ENCODE measurements around the gene RAB7B. TPM values are rescaled to one million over a fixed set of nuclear protein-coding genes. Genes with fewer than 3 reads are reported as not detected.

RAB7B gene
- total RNA-seq, 1 donor from 2014 or later = not detected

- peaks cover 17% of the 10 kb centered on the region for H3K27me3 Mint-ChIP-seq (ENCODE audit: insufficient read depth, low read depth)
- no peaks in the 10 kb centered on the region for H3F3A ChIP-seq (ENCODE audit: low read depth)
- H3K36me3 Mint-ChIP-seq = no peaks in the 10 kb centered on the region
- TF ChIP-seq EZH2 (IDR thresholded peaks at IDR 0.05) (no peak), CTCF (IDR thresholded peaks at IDR 0.05) (no peak), EZH2phosphoT487 (IDR thresholded peaks at IDR 0.05) (no peak)
- no peak for DNase-seq (ENCODE audit: low spot score)
- H3K4me1 Mint-ChIP-seq = peaks cover 32% of the 10 kb centered on the region
- H3K9me3 Mint-ChIP-seq = no peaks in the 10 kb centered on the region
- no peak overlapping the region for H3K9ac ChIP-seq
- no peak overlapping the region for H3K27ac Mint-ChIP-seq
- H3K27ac ChIP-seq = no peak overlapping the region
- no peaks in the 10 kb centered on the region for H4K20me1 ChIP-seq (ENCODE audit: low read depth)
- no peak overlapping the region for H3K4me3 ChIP-seq
- no peaks in the 10 kb centered on the region for H3K79me2 ChIP-seq (ENCODE audit: low read depth)
- peaks cover 30% of the 10 kb centered on the region for H3K4me1 ChIP-seq
- no peak overlapping the region for H3K4me2 ChIP-seq
- H3K36me3 ChIP-seq = no peaks in the 10 kb centered on the region
- H3K9me3 ChIP-seq (ENCODE audit: low read depth) = no peaks in the 10 kb centered on the region
- H2AFZ ChIP-seq (replicated peaks) = no peak overlapping the region
- H3K4me3 Mint-ChIP-seq = no peak overlapping the region
- no peaks in the 10 kb centered on the region for H3K27me3 ChIP-seq
Measured at GRCh38 chr1:205942631-205943159, 60.5 kb downstream of the RAB7B start.

DNA sequence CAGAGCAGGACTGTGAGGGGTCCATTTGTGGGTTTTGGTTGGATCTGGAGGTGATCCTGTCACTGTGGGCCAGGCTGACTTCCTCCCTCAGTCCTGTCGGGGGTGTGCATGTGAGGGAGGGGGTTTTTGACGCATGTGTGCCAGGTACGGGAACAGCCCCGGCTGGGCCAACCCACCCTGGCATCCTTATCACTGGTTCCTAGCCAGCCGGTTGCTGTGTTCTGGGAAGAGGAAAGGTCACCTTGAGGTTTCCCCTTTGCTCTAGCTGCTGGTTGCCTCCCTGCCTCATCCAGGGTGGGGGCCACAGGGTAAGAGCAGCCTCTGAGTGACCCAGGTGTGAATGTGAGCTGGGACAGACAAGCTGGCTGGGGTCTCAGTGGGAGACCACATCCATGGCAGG, 62.5 kb downstream of the RAB7B start:
- Histone ChIP-seq H3K9me3 (ENCODE audit: low read depth) (no peaks in the 10 kb centered on the region), H4K20me1 (ENCODE audit: low read depth) (no peaks in the 10 kb centered on the region), H3K36me3 (no peaks in the 10 kb centered on the region), H3K27ac (no peak overlapping the region), H3K4me1 (peaks cover 30% of the 10 kb centered on the region), H3K4me3 (no peak overlapping the region), H3K4me2 (no peak overlapping the region), H3K79me2 (ENCODE audit: low read depth) (no peaks in the 10 kb centered on the region), H2AFZ (replicated peaks) (no peak overlapping the region), H3F3A (ENCODE audit: low read depth) (no peaks in the 10 kb centered on the region), H3K9ac (no peak overlapping the region), H3K27me3 (no peaks in the 10 kb centered on the region)
- DNase-seq (ENCODE audit: low spot score) = no peak
- TF ChIP-seq EZH2 (IDR thresholded peaks at IDR 0.05) (no peak), EZH2phosphoT487 (IDR thresholded peaks at IDR 0.05) (no peak), CTCF (IDR thresholded peaks at IDR 0.05) (no peak)
- H3K36me3 Mint-ChIP-seq = no peaks in the 10 kb centered on the region
- no peaks in the 10 kb centered on the region for H3K9me3 Mint-ChIP-seq
- peaks cover 42% of the 10 kb centered on the region for H3K4me1 Mint-ChIP-seq
- H3K27me3 Mint-ChIP-seq (ENCODE audit: insufficient read depth, low read depth) = peaks cover 13% of the 10 kb centered on the region
- no peak overlapping the region for H3K27ac Mint-ChIP-seq
- no peak overlapping the region for H3K4me3 Mint-ChIP-seq

GRCh38 chr1:205939690-205940330, 63.4 kb downstream of the RAB7B start:
- H3K4me1 ChIP-seq = peaks cover 31% of the 10 kb centered on the region
- peaks cover 13% of the 10 kb centered on the region for H3K27me3 Mint-ChIP-seq (ENCODE audit: insufficient read depth, low read depth)
- H3K27ac ChIP-seq = no peak overlapping the region
- H3K4me1 Mint-ChIP-seq = peaks cover 42% of the 10 kb centered on the region
- no peak overlapping the region for H3K4me3 Mint-ChIP-seq
- H3K79me2 ChIP-seq (ENCODE audit: low read depth) = no peaks in the 10 kb centered on the region
- H3K4me2 ChIP-seq = peak overlapping the region; percentile 57
- DNase-seq (ENCODE audit: low spot score) = peak; percentile 74
- peak overlapping the region; percentile 31 for H3K27ac Mint-ChIP-seq
- H3K4me3 ChIP-seq = no peak overlapping the region
- no peaks in the 10 kb centered on the region for H3K9me3 ChIP-seq (ENCODE audit: low read depth)
- H3K36me3 ChIP-seq = no peaks in the 10 kb centered on the region
- no peaks in the 10 kb centered on the region for H3F3A ChIP-seq (ENCODE audit: low read depth)
- no peak overlapping the region for H2AFZ ChIP-seq (replicated peaks)
- H3K36me3 Mint-ChIP-seq = no peaks in the 10 kb centered on the region
- no peak overlapping the region for H3K9ac ChIP-seq
- no peaks in the 10 kb centered on the region for H4K20me1 ChIP-seq (ENCODE audit: low read depth)
- no peaks in the 10 kb centered on the region for H3K27me3 ChIP-seq
- no peaks in the 10 kb centered on the region for H3K9me3 Mint-ChIP-seq
- peak; percentile 57 for TF ChIP-seq CTCF (IDR thresholded peaks at IDR 0.05)
- TF ChIP-seq EZH2phosphoT487 (IDR thresholded peaks at IDR 0.05) = no peak
- no peak for TF ChIP-seq EZH2 (IDR thresholded peaks at IDR 0.05)

All from neural progenitor cell (in vitro differentiated cells).